ENCODE results near the gene CTNNA1.

CTNNA1 gene

GRCh38 chr5:138874241-138874640 lies 121.0 kb downstream of the CTNNA1 start:
- TF ChIP-seq OSR2 (tag by site-specific recombination; IDR thresholded peaks at IDR 0.05), result no peak
- no peak for TF ChIP-seq PRDM1 (tag by site-specific recombination; IDR thresholded peaks at IDR 0.05)
- no peak for TF ChIP-seq ZNF580 (tag by site-specific recombination; IDR thresholded peaks at IDR 0.05)
- no peak for TF ChIP-seq ZNF324 (tag by site-specific recombination; IDR thresholded peaks at IDR 0.05)
- no peak for TF ChIP-seq HIC1 (tag by site-specific recombination; IDR thresholded peaks at IDR 0.05)
- no peak for TF ChIP-seq GFI1B (tag by site-specific recombination; IDR thresholded peaks at IDR 0.05)
- no peak for TF ChIP-seq ZNF362 (tag by site-specific recombination; IDR thresholded peaks at IDR 0.05)
- no peak for TF ChIP-seq ZNF670 (tag by site-specific recombination; IDR thresholded peaks at IDR 0.05; ENCODE audit: low read depth)
- no peak for TF ChIP-seq GLIS2 (tag by site-specific recombination; IDR thresholded peaks at IDR 0.05)
- Histone ChIP-seq H3K36me3 (ENCODE audit: control insufficient read depth in 2 of 2, insufficient read depth in 1 of 2, low read length in 2 of 2) (no peaks in the 10 kb centered on the region), H3K27ac (ENCODE audit: extremely low read depth, low read depth, low read length) (no peak overlapping the region), H3K4me3 (ENCODE audit: low read depth, low read length) (no peak overlapping the region), H3K4me1 (ENCODE audit: control insufficient read depth, insufficient read depth, low read length) (peaks cover 43% of the 10 kb centered on the region), H3K9me3 (ENCODE audit: control insufficient read depth, insufficient read depth, low read depth, low read length) (no peaks in the 10 kb centered on the region)
- CTCF ChIA-PET, result interaction anchor here (0.6 to 2.1 kb wide), 6 partner anchors 11 to 338 kb away, joined by 3 to 6 read pairs (median 3); no protein-coding TSS in a partner anchor
- POLR2A ChIA-PET, result no interaction called here

GRCh38 chr5:138874771-138875551 lies 121.7 kb downstream of the CTNNA1 start, which contains the start of gene LRRTM2:
Gene LRRTM2 (minus strand): TSS chr5:138875335. CDS start chr5:138874911, 424 bp downstream.
- Histone ChIP-seq H3K9me3 (ENCODE audit: control insufficient read depth, insufficient read depth, low read depth, low read length) (no peaks in the 10 kb centered on the region), H3K4me3 (ENCODE audit: low read depth, low read length) (peak within 1 kb of the TSS; percentile 23), H3K4me1 (ENCODE audit: control insufficient read depth, insufficient read depth, low read length) (peaks cover 43% of the 10 kb centered on the region), H3K27ac (ENCODE audit: extremely low read depth, low read depth, low read length) (peak within 1 kb of the TSS; percentile 47), H3K36me3 (ENCODE audit: control insufficient read depth in 2 of 2, insufficient read depth in 1 of 2, low read length in 2 of 2) (no peaks in the 10 kb centered on the region)
- POLR2A ChIA-PET, result no interaction called here
- CTCF ChIA-PET, result interaction anchor here (0.6 to 2.1 kb wide), 4 partner anchors 11 to 91 kb away, joined by 3 to 5 read pairs (median 3); no protein-coding TSS in a partner anchor
- peak; percentile 94 for TF ChIP-seq ZBTB17 (tag by site-specific recombination; IDR thresholded peaks at IDR 0.05)
- peak; percentile 53; the same call in 1 of the 2 replicates for TF ChIP-seq ZNF324 (tag by site-specific recombination; IDR thresholded peaks at IDR 0.05)
- no peak for TF ChIP-seq ELK4 (IDR thresholded peaks at IDR 0.05; ENCODE audit: borderline replicate concordance, low read depth, low read length)
- TF ChIP-seq ZNF629 (tag by site-specific recombination; IDR thresholded peaks at IDR 0.05), result peak; percentile 98
- TF ChIP-seq MYNN (tag by site-specific recombination; IDR thresholded peaks at IDR 0.05; ENCODE audit: borderline replicate concordance), result no peak
- TF ChIP-seq ZNF621 (tag by site-specific recombination; IDR thresholded peaks at IDR 0.05), result no peak
- no peak for TF ChIP-seq ZNF391 (tag by site-specific recombination; IDR thresholded peaks at IDR 0.05; ENCODE audit: borderline replicate concordance, low read depth)
- TF ChIP-seq HOXA7 (CRISPR knock-in tag; IDR thresholded peaks at IDR 0.05; ENCODE audit: borderline replicate concordance), result no peak
- TF ChIP-seq ZBTB7A (tag by site-specific recombination; IDR thresholded peaks at IDR 0.05; ENCODE audit: low read depth), result no peak
- TF ChIP-seq CTCF (tag by site-specific recombination; IDR thresholded peaks at IDR 0.05), result no peak
- peak; percentile 15; the same call in 1 of the 2 replicates for TF ChIP-seq SP3 (tag by site-specific recombination; IDR thresholded peaks at IDR 0.05)
- TF ChIP-seq ZBTB44 (tag by site-specific recombination; IDR thresholded peaks at IDR 0.05), result peak; percentile 22; the same call in 1 of the 2 replicates
- no peak for TF ChIP-seq ZBTB10 (tag by site-specific recombination; IDR thresholded peaks at IDR 0.05)
- TF ChIP-seq ZNF16 (tag by site-specific recombination; IDR thresholded peaks at IDR 0.05; ENCODE audit: low read depth), result no peak
- peak; percentile 53; the same call in 1 of the 2 replicates for TF ChIP-seq ZNF335 (tag by site-specific recombination; conservative IDR thresholded peaks at IDR 0.05)

All from HEK293 (cell line).